Upper lobe of left lung (tissue), 6 donors: ENCODE data around the gene G6PC3. TPM values are rescaled to one million over a fixed set of nuclear protein-coding genes. Genes with fewer than 3 reads are reported as not detected.

Source experiments
- ATAC-seq, 2 donors: fragments of 200-7000 bp; cut with Tn5 transposase; one replicate each; pipeline ENCODE4 v1.9.1; 2022; ENCODE audit warnings: mild to moderate bottlenecking in 2 of 2, moderate library complexity in 2 of 2; ENCODE audit not compliant: low FRiP score in 2 of 2
- DNase-seq, 2 donors: peaks; one replicate each; pipeline ENCODE4 v3.0.0-alpha.2; 2019 to 2020
- H3K27ac ChIP-seq, 4 donors: fragments of 200-600 bp; sonication (generic); one replicate each; pipeline ENCODE4 v1.5.1; 2016 to 2019
- H3K27me3 ChIP-seq, 4 donors: fragments of 200-600 bp; sonication (generic); one replicate each; pipeline ENCODE4 v1.5.1; 2017 to 2019
- H3K36me3 ChIP-seq, 4 donors: fragments of 200-600 bp; sonication (generic); one replicate each; pipeline ENCODE4 v1.5.1; 2016 to 2019
- H3K4me1 ChIP-seq, 4 donors: fragments of 200-600 bp; sonication (generic); one replicate each; pipeline ENCODE4 v1.5.1; 2018 to 2019
- H3K4me3 ChIP-seq, 4 donors: fragments of 200-600 bp; sonication (generic); one replicate each; pipeline ENCODE4 v1.5.1; 2017 to 2019; ENCODE audit warnings: mild to moderate bottlenecking in 2 of 4, moderate library complexity in 1 of 4
- H3K9me3 ChIP-seq, 4 donors: fragments of 200-600 bp; sonication (generic); one replicate each; pipeline ENCODE4 v1.5.1; 2018 to 2019
- EP300 ChIP-seq, 4 donors: sonication (generic); formaldehyde crosslinking; IDR thresholded peaks; one replicate each; pipeline ENCODE4 v1.5.1; 2017; ENCODE audit warnings: antibody characterized with exemption in 4 of 4, control low read depth in 2 of 4
- POLR2A ChIP-seq, 4 donors: fragments of 450-650 bp; IDR thresholded peaks; one replicate each; pipeline ENCODE4 v1.5.1; 2016 to 2017; ENCODE audit warnings: antibody characterized with exemption in 4 of 4, mild to moderate bottlenecking in 2 of 4
- POLR2AphosphoS5 ChIP-seq, 2 donors: sonication (generic); formaldehyde crosslinking; IDR thresholded peaks; one replicate each; pipeline ENCODE4 v1.5.1; 2017; ENCODE audit warnings: antibody characterized with exemption in 2 of 2
- WGBS, 2 donors: methylation state at CpG; one replicate each; pipeline ENCODE4 v1.1.5; 2017 to 2018; 5-methylcytosine and 5-hydroxymethylcytosine counted together
- total RNA-seq, 6 donors: library from RNA; depleted of rRNA in 4 of 6; stranded (reverse); fragments of >200 nt in 4 of 6; gene quantifications; one replicate each; pipeline versions ENCODE4 v1.1.0 to v1.2.1, GENCODE V29; 2016 to 2021
- TF ChIP-seq, protein P1 (sequence below), 6 experiments: fragments of 450-650 bp in 4 of 6; fragments of 200-600 bp in 2 of 6; sonication (generic) in 2 of 6; IDR thresholded peaks; one replicate each; pipeline ENCODE4 v1.5.1; 2016 to 2019; ENCODE audit warnings: antibody characterized with exemption in 6 of 6
- donor health status: DM: no; HTN: no; CAD: no; lungs with moderate emphysema.
- donor health status: DM: no; HTN: yes; CAD: no; lungs with severe emphysema.

The G6PC3 gene
- total RNA-seq, 6 donors from 2014 or later: 16.8 to 63.0 (median 33.8) TPM

- Histone ChIP-seq H3K36me3 (peaks cover 24 to 99% (median 72%) of the 10 kb centered on the region in 4 donors), H3K4me3 (no peak overlapping the region), H3K27me3 (no peaks in the 10 kb centered on the region), H3K4me1 (peaks cover 0 to 20% (median 9%) of the 10 kb centered on the region in 4 donors), H3K27ac (no peak overlapping the region), H3K9me3 (no peaks in the 10 kb centered on the region)
- DNase-seq: peak in 1 of 2 donors; percentile 67
- WGBS, 2 donors: 82 to 91% methylated on average over 13 to 18 of the region's 18 CpGs
- ATAC-seq: peak in 1 of 2 donors; percentile 2
- TF ChIP-seq POLR2A (IDR thresholded peaks at IDR 0.05) (no peak), POLR2AphosphoS5 (IDR thresholded peaks at IDR 0.05) (no peak), EP300 (IDR thresholded peaks at IDR 0.05) (no peak)
- TF ChIP-seq, protein P1, sequence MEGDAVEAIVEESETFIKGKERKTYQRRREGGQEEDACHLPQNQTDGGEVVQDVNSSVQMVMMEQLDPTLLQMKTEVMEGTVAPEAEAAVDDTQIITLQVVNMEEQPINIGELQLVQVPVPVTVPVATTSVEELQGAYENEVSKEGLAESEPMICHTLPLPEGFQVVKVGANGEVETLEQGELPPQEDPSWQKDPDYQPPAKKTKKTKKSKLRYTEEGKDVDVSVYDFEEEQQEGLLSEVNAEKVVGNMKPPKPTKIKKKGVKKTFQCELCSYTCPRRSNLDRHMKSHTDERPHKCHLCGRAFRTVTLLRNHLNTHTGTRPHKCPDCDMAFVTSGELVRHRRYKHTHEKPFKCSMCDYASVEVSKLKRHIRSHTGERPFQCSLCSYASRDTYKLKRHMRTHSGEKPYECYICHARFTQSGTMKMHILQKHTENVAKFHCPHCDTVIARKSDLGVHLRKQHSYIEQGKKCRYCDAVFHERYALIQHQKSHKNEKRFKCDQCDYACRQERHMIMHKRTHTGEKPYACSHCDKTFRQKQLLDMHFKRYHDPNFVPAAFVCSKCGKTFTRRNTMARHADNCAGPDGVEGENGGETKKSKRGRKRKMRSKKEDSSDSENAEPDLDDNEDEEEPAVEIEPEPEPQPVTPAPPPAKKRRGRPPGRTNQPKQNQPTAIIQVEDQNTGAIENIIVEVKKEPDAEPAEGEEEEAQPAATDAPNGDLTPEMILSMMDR (IDR thresholded peaks at IDR 0.05): no peak
Observed at GRCh38 chr17:44079877-44080821, 9.6 kb downstream of the G6PC3 start.

DNA sequence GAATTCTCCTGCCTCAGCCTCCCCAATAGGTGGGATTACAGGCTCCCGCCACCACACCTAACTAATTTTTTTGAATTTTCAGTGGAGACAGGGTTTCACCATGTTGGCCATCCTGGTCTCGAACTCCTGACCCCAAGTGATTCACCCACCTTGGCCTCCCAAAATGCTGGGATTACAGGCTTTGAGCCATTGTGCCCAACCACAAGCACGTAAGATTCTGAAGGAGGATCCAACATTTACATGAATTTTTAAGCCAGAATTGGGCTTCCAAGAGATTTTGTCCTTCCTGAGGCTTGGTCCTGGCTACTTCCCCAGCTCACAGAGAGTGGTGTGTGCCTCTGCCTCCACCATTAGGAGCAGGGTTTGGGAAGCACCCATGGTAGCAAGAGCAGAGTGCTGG is 11.1 kb downstream of the G6PC3 start:
- DNase-seq: no peak

DNA sequence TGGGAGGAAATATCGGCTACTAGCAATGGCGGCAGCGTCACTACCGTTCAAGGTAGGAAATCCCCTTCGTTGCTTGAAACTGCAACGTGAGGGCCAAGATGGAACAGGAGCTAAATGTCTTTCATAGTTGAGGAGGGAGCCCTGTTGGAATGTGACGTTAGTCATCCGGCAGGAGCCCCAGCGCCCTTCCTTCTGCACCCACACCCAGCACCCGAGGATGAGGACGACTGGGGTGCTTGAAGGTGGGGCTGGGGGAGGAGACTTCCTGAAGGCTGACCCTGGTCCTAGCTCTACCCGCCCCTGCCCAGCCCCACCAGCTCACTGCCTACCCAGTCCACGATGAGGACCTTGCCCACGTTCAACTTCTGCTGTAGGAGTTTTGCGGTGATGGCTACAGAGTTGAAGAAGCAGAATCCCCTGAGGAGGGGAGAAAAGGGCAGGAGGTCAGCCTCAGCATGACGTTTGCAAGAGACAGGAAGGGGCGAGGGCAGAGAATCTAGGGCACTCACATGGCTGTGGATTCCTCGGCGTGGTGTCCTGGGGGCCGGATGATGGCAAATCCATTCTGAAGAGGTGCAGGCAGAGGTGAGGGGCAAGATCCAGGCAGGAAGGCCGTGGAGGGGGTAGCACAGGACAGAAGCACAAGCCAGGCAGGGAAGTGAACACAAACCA is 11.9 kb downstream of the G6PC3 start:
- DNase-seq (no peak), ATAC-seq (no peak)
- no peak overlapping the region for H3K27ac ChIP-seq
- TF ChIP-seq POLR2AphosphoS5 (IDR thresholded peaks at IDR 0.05): no peak
- TF ChIP-seq, protein P1 (IDR thresholded peaks at IDR 0.05): no peak
- TF ChIP-seq EP300 (IDR thresholded peaks at IDR 0.05): no peak
- no peak for TF ChIP-seq POLR2A (IDR thresholded peaks at IDR 0.05)
- 85 to 87% methylated on average over 19 to 21 of the region's 21 CpGs for WGBS, 2 donors
- H3K36me3 ChIP-seq: peaks cover 30 to 99% (median 68%) of the 10 kb centered on the region in 4 donors
- no peak overlapping the region for H3K4me3 ChIP-seq
- H3K27me3 ChIP-seq: no peaks in the 10 kb centered on the region
- H3K9me3 ChIP-seq: no peaks in the 10 kb centered on the region
- H3K4me1 ChIP-seq: peaks cover 0 to 7% (median 3%) of the 10 kb centered on the region in 4 donors

More for the DNA sequence above, 11.1 kb downstream of the G6PC3 start:
- TF ChIP-seq, protein P1 (IDR thresholded peaks at IDR 0.05): no peak
- no peak for TF ChIP-seq POLR2AphosphoS5 (IDR thresholded peaks at IDR 0.05)
- no peak for TF ChIP-seq EP300 (IDR thresholded peaks at IDR 0.05)
- no peak for TF ChIP-seq POLR2A (IDR thresholded peaks at IDR 0.05)
- no peak overlapping the region for H3K4me3 ChIP-seq
- WGBS, 2 donors: 98% methylated on average over 3 of the region's 3 CpGs
- H3K27ac ChIP-seq: no peak overlapping the region
- H3K27me3 ChIP-seq: no peaks in the 10 kb centered on the region
- no peak for ATAC-seq
- H3K4me1 ChIP-seq: peaks cover 0 to 14% (median 4%) of the 10 kb centered on the region in 4 donors
- H3K36me3 ChIP-seq: peaks cover 31 to 99% (median 71%) of the 10 kb centered on the region in 4 donors
- no peaks in the 10 kb centered on the region for H3K9me3 ChIP-seq

DNA sequence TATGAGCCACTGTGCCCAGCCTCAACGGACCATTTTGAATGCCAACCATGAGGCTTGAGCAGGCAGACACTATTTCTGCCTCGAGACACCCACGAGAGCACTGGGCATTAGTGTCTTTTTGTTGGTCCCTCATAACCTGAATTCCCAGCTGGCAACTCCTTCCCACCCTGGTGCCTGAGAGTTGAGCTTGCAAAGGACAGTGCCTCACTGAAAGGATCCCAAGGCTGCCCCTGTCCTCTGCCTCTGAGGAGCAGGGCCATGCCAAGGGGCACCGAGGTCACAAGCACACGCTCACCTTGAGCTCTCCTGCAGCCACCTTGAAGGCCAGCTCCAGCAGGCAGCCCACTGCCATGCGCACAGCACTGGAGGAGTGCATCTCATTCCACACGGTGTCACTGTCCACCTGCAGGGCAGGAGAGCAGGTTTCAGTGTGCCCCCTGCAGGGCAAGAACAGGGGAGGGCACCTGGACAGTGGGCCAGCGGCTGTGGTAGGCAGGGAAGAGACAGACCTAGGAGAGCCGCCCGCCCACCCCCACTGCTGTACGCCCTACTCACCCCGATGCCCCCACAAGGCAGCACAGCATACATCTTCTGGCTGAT is 12.8 kb downstream of the G6PC3 start:
- ATAC-seq (no peak), DNase-seq (peak in 1 of 2 donors; percentile 50)
- no peaks in the 10 kb centered on the region for H3K9me3 ChIP-seq
- 83 to 96% methylated on average over 1 to 10 of the region's 12 CpGs for WGBS, 2 donors
- peaks cover 0 to 3% (median 0%) of the 10 kb centered on the region in 4 donors for H3K4me1 ChIP-seq
- no peak overlapping the region for H3K27ac ChIP-seq
- TF ChIP-seq POLR2A (IDR thresholded peaks at IDR 0.05): no peak
- TF ChIP-seq, protein P1 (IDR thresholded peaks at IDR 0.05): peak in 2 of 6 experiments; percentile 15 to 18
- no peaks in the 10 kb centered on the region for H3K27me3 ChIP-seq
- peaks cover 25 to 99% (median 69%) of the 10 kb centered on the region in 4 donors for H3K36me3 ChIP-seq
- H3K4me3 ChIP-seq: no peak overlapping the region
